SIG-M5 treated with dmso at 0.1 percent for 504 hours (cell line): ENCODE results near the gene PSAPL1.

ENCODE experiments used
- DNase-seq: peaks from one replicate; lab custom pipeline; 2025; ENCODE audit not compliant: unreplicated experiment; lab: John Stamatoyannopoulos, UW

Gene PSAPL1

GRCh38 chr4:7384003-7384928 lies 50.5 kb downstream of the PSAPL1 start:
- no peak for DNase-seq

- DNase-seq = no peak
Measured at GRCh38 chr4:7383266-7383665, 51.5 kb downstream of the PSAPL1 start.

- no peak for DNase-seq
Measured at GRCh38 chr4:7382634-7383014, 52.1 kb downstream of the PSAPL1 start.

GRCh38 chr4:7381890-7382633 lies 52.7 kb downstream of the PSAPL1 start:
- no peak for DNase-seq

DNA sequence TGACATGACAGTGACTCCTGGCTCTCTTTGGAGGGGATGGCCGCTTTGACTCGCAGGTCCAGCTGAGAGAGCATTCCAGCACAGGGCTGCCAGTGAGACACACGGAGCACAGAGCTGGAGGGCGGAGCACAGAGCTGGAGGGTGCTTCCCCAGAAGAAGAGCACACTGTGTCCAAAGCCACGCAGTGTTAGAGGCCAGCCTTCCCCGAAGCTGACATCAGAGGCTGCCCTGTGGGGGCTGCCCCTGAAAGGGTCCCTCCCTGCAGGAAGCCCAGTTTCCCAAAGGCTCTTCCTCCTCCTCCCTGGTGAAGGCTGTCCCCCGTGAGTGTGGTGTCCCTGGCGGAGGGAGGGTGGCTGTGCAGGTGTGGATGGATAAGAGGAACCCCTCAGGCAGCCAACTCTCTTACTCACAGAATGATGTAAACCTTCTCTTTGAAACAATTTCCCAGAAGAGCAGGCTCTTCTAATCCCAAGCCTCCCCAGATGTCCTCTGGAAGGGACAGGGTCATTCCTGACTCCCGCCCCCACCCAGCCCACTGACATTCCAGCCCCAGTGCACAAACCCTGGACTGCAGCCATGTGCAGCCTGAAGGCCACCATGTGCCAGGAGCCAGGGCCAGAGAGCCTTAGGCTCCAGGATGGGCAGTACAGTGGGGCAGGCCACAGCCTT lies 53.4 kb downstream of the PSAPL1 start:
- no peak for DNase-seq
